ENCODE measurements around the gene DRGX.

Gene DRGX

GRCh38 chr10:49431426-49431825 lies 35.5 kb upstream of the DRGX start:
- no peak overlapping the region for H3K4me3 ChIP-seq (ENCODE audit: low read length)
- TF ChIP-seq CTCF (conservative IDR thresholded peaks at IDR 0.05; ENCODE audit: low read length), result no peak
- DNase-seq (ENCODE audit: low read depth), result no peak

- H3K4me3 ChIP-seq (ENCODE audit: low read length), result no peak overlapping the region
- DNase-seq (ENCODE audit: low read depth), result no peak
- no peak for TF ChIP-seq CTCF (conservative IDR thresholded peaks at IDR 0.05; ENCODE audit: low read length)
Observed at GRCh38 chr10:49429458-49429857, 33.6 kb upstream of the DRGX start.

GRCh38 chr10:49426490-49427360 lies 30.8 kb upstream of the DRGX start:
- no peak overlapping the region for H3K4me3 ChIP-seq (ENCODE audit: low read length)
- no peak for DNase-seq (ENCODE audit: low read depth)
- TF ChIP-seq CTCF (conservative IDR thresholded peaks at IDR 0.05; ENCODE audit: low read length), result no peak

GRCh38 chr10:49419005-49419404 lies 23.1 kb upstream of the DRGX start:
- no peak overlapping the region for H3K4me3 ChIP-seq (ENCODE audit: low read length)
- TF ChIP-seq CTCF (conservative IDR thresholded peaks at IDR 0.05; ENCODE audit: low read length), result no peak
- DNase-seq (ENCODE audit: low read depth), result no peak

GRCh38 chr10:49418328-49418727 lies 22.4 kb upstream of the DRGX start:
- H3K4me3 ChIP-seq (ENCODE audit: low read length), result no peak overlapping the region
- peak; percentile 21; the same call in 1 of the 2 replicates for TF ChIP-seq CTCF (conservative IDR thresholded peaks at IDR 0.05; ENCODE audit: low read length)
- no peak for DNase-seq (ENCODE audit: low read depth)

- no peak for TF ChIP-seq CTCF (conservative IDR thresholded peaks at IDR 0.05; ENCODE audit: low read length)
- H3K4me3 ChIP-seq (ENCODE audit: low read length), result no peak overlapping the region
- DNase-seq (ENCODE audit: low read depth), result no peak
Observed at GRCh38 chr10:49418053-49418326, 22.1 kb upstream of the DRGX start.

GRCh38 chr10:49417311-49418052 lies 21.6 kb upstream of the DRGX start:
- DNase-seq (ENCODE audit: low read depth), result no peak
- no peak for TF ChIP-seq CTCF (conservative IDR thresholded peaks at IDR 0.05; ENCODE audit: low read length)

More at GRCh38 chr10:49417311-49418052, 21.6 kb upstream of the DRGX start:
- no peak overlapping the region for H3K4me3 ChIP-seq (ENCODE audit: low read length)
